Activated naive CD8-positive, alpha-beta T cell treated with anti-CD3 and anti-CD28 coated beads, Interleukin-2, amount 10 ng/mL, durations not matched to agents 7 days and 5 days (primary cell): ENCODE data around the gene LHFPL2. TPM values are rescaled to one million over a fixed set of nuclear protein-coding genes. Genes with fewer than 3 reads are reported as not detected.
"Not testable (repeated sequence)": the region's sequence is repeated elsewhere in the genome, so short reads cannot be mapped to it uniquely, and the experiment has no call there.

ENCODE experiments used
- ATAC-seq: fragments of 150-1000 bp; cut with Tn5 transposase; one replicate; pipeline ENCODE4 v1.10.0; 2021; ENCODE audit warnings: low read depth, moderate library complexity
- POLR2A ChIA-PET: fragments of 350-600 bp; sonication (Branson Sonifier 250); formaldehyde crosslinking; loops from one replicate; lab custom pipeline; 2021; ENCODE audit warnings: antibody characterized with exemption; lab: Charles Lee
- DNase-seq: peaks from one replicate; pipeline ENCODE4 v3.0.0; 2021
- H3K27ac Mint-ChIP-seq: one replicate; pipeline ENCODE4 v1.8.0; 2022; ENCODE audit warnings: mild to moderate bottlenecking, mixed read lengths
- H3K27me3 Mint-ChIP-seq: one replicate; pipeline ENCODE4 v1.8.0; 2022; ENCODE audit warnings: mild to moderate bottlenecking, moderate library complexity, mixed read lengths
- H3K36me3 Mint-ChIP-seq: one replicate; pipeline ENCODE4 v1.8.0; 2021; ENCODE audit warnings: mild to moderate bottlenecking, mixed read lengths
- H3K4me1 Mint-ChIP-seq: one replicate; pipeline ENCODE4 v1.8.0; 2021; ENCODE audit warnings: mixed read lengths
- H3K4me3 Mint-ChIP-seq: one replicate; pipeline ENCODE4 v1.8.0; 2022; ENCODE audit warnings: mild to moderate bottlenecking, moderate library complexity, mixed read lengths
- H3K9me3 Mint-ChIP-seq: one replicate; pipeline ENCODE4 v1.8.0; 2021; ENCODE audit warnings: mixed read lengths
- total RNA-seq, 2 experiments: library from RNA; stranded (reverse); gene quantifications; one replicate each; pipeline ENCODE4 v1.2.3, GENCODE V29; 2021

The LHFPL2 gene
- total RNA-seq, 2 experiments from 2014 or later: 2.4 to 2.8 TPM

GRCh38 chr5:78467752-78468357, 180.7 kb downstream of the LHFPL2 start:
- ATAC-seq (peak; percentile 45), DNase-seq (no peak)
- Mint-ChIP-seq H3K9me3 (no peaks in the 10 kb centered on the region), H3K4me1 (peaks cover 1% of the 10 kb centered on the region), H3K27ac (no peak overlapping the region), H3K36me3 (peaks cover 3% of the 10 kb centered on the region), H3K4me3 (no peak overlapping the region), H3K27me3 (no peaks in the 10 kb centered on the region)
- POLR2A ChIA-PET: no interaction called here

GRCh38 chr5:78467140-78467539, 181.4 kb downstream of the LHFPL2 start:
- peaks cover 3% of the 10 kb centered on the region for H3K36me3 Mint-ChIP-seq
- H3K27me3 Mint-ChIP-seq: no peaks in the 10 kb centered on the region
- peaks cover 1% of the 10 kb centered on the region for H3K4me1 Mint-ChIP-seq
- DNase-seq (no peak), ATAC-seq (no peak)
- POLR2A ChIA-PET: no interaction called here
- no peak overlapping the region for H3K4me3 Mint-ChIP-seq
- H3K27ac Mint-ChIP-seq: no peak overlapping the region
- H3K9me3 Mint-ChIP-seq: no peaks in the 10 kb centered on the region

GRCh38 chr5:78458843-78459242, 189.7 kb downstream of the LHFPL2 start:
- ATAC-seq (no peak), DNase-seq (no peak)
- no peak overlapping the region for H3K4me3 Mint-ChIP-seq
- H3K36me3 Mint-ChIP-seq: peaks cover 28% of the 10 kb centered on the region
- H3K9me3 Mint-ChIP-seq: peaks cover 3% of the 10 kb centered on the region
- no peak overlapping the region for H3K27ac Mint-ChIP-seq
- H3K27me3 Mint-ChIP-seq: no peaks in the 10 kb centered on the region
- peaks cover 6% of the 10 kb centered on the region for H3K4me1 Mint-ChIP-seq
- POLR2A ChIA-PET: no interaction called here

- H3K4me3 Mint-ChIP-seq, ATAC-seq, H3K4me1 Mint-ChIP-seq, H3K27me3 Mint-ChIP-seq, H3K9me3 Mint-ChIP-seq, POLR2A ChIA-PET, H3K27ac Mint-ChIP-seq, DNase-seq: not testable (repeated sequence)
- H3K36me3 Mint-ChIP-seq: peaks cover 24% of the 10 kb centered on the region
Observed at GRCh38 chr5:78457507-78457906, 191.1 kb downstream of the LHFPL2 start.

GRCh38 chr5:78449103-78449502, 199.5 kb downstream of the LHFPL2 start:
- DNase-seq (no peak), ATAC-seq (no peak)
- H3K27me3 Mint-ChIP-seq: no peaks in the 10 kb centered on the region
- H3K4me3 Mint-ChIP-seq: no peak overlapping the region
- H3K9me3 Mint-ChIP-seq: peaks cover 1% of the 10 kb centered on the region
- no peak overlapping the region for H3K27ac Mint-ChIP-seq
- no peaks in the 10 kb centered on the region for H3K4me1 Mint-ChIP-seq
- peaks cover 18% of the 10 kb centered on the region for H3K36me3 Mint-ChIP-seq
- POLR2A ChIA-PET: no interaction called here

DNA sequence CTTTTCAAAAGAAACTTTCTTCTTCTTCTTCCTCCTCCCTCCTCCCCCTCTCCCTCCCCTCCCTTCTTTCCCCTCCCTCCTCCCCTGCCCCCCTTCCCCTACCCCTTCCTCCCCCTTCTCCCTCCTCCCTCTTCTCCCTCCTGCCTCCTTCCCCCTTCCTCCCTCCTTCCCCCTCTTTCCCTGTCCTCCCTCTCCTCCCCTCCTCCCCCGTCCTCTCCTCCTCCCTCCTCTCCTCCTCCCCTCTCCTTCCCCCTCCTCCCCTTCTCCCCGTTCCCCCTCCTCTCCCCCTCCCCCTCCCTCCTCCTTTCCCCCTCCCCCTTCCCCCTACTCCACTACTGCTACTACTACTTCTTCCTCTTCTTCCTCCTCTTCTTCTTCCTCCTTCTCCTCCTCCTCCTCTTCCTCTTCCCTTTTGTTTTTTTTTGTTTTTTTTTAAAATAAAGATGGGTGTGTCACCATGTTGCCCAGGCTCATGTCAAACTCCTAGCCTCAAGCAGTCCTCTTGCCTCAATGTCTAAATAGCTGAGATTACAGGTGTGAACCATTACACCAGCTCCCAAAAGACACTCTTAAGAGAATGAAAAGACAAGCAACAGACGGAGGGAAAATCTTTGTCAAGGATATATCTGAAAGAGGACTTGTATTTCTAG, 200.7 kb downstream of the LHFPL2 start:
- DNase-seq (no peak), ATAC-seq (no peak)
- H3K27me3 Mint-ChIP-seq: no peaks in the 10 kb centered on the region
- H3K27ac Mint-ChIP-seq: no peak overlapping the region
- peaks cover 24% of the 10 kb centered on the region for H3K36me3 Mint-ChIP-seq
- peaks cover 1% of the 10 kb centered on the region for H3K9me3 Mint-ChIP-seq
- H3K4me1 Mint-ChIP-seq: no peaks in the 10 kb centered on the region
- POLR2A ChIA-PET: no interaction called here
- H3K4me3 Mint-ChIP-seq: no peak overlapping the region
